ENCODE data around the gene TCF3.

DNA sequence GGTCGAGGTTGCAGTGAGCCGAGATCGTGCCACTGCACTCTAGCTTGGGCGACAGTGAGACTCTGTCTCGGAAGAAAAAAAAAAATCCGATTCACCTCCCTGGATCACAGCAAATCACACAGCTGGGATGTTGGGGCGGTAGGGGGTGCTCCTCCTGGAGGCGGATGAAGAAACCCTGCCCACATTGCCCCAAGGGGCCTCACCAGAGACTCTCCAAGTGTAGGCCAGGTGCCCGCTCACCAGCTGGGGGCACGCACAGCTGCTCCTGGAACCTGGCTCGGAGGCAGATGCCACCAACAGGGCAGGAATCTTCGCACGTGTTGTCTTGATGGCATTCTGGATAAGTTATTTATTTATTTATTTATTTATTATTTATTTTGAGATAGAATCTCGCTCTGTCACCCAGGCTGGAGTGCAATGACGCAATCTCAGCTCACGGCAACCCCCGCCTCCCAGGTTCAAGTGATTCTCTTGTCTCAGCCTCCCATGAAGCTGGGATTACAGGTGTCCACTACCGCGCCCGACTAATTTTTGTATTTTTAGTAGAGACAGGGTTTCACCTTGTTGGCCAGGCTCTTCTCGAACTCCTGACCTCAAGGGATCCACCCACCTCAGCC is 50.2 kb downstream of the TCF3 start:
- TF ChIP-seq, protein P1, sequence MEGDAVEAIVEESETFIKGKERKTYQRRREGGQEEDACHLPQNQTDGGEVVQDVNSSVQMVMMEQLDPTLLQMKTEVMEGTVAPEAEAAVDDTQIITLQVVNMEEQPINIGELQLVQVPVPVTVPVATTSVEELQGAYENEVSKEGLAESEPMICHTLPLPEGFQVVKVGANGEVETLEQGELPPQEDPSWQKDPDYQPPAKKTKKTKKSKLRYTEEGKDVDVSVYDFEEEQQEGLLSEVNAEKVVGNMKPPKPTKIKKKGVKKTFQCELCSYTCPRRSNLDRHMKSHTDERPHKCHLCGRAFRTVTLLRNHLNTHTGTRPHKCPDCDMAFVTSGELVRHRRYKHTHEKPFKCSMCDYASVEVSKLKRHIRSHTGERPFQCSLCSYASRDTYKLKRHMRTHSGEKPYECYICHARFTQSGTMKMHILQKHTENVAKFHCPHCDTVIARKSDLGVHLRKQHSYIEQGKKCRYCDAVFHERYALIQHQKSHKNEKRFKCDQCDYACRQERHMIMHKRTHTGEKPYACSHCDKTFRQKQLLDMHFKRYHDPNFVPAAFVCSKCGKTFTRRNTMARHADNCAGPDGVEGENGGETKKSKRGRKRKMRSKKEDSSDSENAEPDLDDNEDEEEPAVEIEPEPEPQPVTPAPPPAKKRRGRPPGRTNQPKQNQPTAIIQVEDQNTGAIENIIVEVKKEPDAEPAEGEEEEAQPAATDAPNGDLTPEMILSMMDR (IDR thresholded peaks at IDR 0.05; ENCODE audit: control extremely low read depth in 1 of 3, insufficient read depth in 1 of 3, low read depth in 1 of 3, low read length in 3 of 3), result no peak
- TF ChIP-seq TAF1 (IDR thresholded peaks at IDR 0.05; ENCODE audit: low read depth, low read length), result no peak
- no peak for TF ChIP-seq POU5F1 (IDR thresholded peaks at IDR 0.05; ENCODE audit: low read depth, low read length)
- no peak for TF ChIP-seq POLR2AphosphoS5 (IDR thresholded peaks at IDR 0.05; ENCODE audit: low read depth, low read length)
- TF ChIP-seq, protein P2, sequence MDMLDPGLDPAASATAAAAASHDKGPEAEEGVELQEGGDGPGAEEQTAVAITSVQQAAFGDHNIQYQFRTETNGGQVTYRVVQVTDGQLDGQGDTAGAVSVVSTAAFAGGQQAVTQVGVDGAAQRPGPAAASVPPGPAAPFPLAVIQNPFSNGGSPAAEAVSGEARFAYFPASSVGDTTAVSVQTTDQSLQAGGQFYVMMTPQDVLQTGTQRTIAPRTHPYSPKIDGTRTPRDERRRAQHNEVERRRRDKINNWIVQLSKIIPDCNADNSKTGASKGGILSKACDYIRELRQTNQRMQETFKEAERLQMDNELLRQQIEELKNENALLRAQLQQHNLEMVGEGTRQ (IDR thresholded peaks at IDR 0.05; ENCODE audit: low read length), result no peak
- TF ChIP-seq RFX5 (IDR thresholded peaks at IDR 0.05; ENCODE audit: borderline replicate concordance, low read depth, low read length), result no peak
- no peak for TF ChIP-seq EZH2 (IDR thresholded peaks at IDR 0.05; ENCODE audit: low read depth, low read length, severe bottlenecking)
- no peak for TF ChIP-seq CHD2 (IDR thresholded peaks at IDR 0.05; ENCODE audit: low read length)

All from H1 (cell line).